ENCODE results near the gene LMOD1. TPM values are rescaled to one million over a fixed set of nuclear protein-coding genes. Genes with fewer than 3 reads are reported as not detected.
A peak's percentile ranks its signal among the peaks of the same experiment; 100 is the strongest.
"Not testable (repeated sequence)": the region's sequence is repeated elsewhere in the genome, so short reads cannot be mapped to it uniquely, and the experiment has no call there.

LMOD1 gene
- 0.47 TPM for total RNA-seq

DNA sequence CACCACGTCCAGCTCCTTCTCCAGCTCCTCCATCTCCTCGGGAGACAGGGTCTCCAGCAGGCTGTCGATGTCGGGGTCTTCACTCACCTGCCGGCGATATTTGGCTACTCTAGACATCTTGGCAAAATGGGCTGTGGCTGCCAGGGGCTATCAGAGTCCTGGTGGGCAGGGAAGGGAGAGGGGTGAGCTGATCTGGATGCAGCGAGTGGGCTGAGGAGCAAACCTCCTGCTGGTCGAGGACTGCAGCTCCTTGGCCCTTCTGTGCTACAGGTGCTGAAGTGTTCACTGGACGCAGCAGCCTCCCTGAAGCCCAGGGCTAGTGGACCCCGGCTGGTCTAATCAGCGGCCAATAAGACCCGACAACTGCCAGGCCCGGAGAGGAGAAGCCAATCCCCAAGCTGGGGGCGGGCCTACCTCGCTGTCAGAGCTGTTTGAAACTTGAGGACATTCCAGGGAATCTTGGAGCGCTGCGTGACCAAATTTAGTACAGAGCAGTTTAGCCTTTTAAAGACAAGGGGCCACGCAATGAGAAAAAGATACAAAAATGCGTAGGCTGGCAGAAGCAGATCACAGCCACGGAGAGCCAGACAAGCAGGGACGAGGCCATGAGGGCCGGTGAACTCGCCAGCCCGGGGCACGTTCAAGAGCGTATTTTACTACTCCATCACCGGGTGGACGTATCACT lies at the start of gene LMOD1:
Gene LMOD1, minus strand, starts transcription at position 325 of the 685 bp plus-strand sequence. Its CDS starts 208 bp downstream, at position 117.
- DNase-seq, result peak; percentile 60

DNA sequence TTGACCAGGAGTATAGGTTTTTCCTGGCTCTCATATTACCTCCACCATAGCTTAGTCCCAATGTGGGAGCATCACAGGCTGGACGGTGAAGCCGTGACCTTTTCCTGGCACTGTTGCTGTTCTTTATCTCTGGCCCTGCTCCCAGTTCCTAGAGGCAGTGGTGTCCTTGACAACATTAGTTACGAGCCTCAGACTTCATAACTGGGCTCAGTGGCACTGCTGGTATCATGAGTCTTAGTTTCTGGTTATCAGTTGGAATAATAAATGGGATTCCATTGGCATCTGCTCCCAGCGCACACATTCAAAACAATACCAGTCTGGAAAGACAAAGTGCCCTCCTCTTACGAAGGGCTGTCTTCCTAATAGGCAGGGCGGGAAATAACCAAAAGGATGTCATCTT lies 44.1 kb upstream of the LMOD1 start:
- no peak for DNase-seq

DNA sequence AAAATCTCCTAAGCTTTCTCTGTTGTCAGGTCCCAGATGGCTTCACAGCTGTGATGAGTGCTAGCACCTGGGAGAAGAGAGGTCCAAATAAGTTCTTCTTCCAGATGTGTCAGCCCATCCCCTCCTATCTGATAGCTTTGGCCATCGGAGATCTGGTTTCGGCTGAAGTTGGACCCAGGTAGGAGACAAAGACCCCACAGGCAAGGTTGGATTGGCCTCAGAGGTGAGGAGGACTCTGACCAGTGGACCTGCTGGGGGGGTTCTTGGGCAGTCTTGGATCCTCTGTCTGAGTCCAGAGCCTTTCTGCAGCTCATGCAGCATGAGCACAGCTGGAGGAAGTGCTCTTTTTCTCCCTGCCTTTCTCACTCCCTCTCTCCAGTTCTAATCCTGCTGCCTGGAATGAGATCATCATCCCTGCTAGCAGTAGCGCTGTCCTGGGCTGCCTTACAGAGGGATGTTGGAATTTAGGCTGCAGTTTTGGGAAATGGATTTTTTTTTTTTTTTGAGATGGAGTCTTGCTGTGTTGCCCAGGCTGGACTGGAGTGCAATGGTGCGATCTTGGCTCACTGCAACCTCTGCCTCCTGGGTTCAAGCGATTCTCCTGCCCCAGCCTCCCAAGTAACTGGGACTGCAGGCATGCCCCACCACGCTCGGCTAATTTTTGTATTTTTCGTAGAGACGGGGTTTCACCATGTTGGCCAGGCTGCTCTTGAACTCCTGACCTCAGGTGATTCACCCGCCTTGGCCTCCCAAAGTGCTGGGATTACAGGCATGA lies 43.2 kb upstream of the LMOD1 start:
- no peak for DNase-seq

DNA sequence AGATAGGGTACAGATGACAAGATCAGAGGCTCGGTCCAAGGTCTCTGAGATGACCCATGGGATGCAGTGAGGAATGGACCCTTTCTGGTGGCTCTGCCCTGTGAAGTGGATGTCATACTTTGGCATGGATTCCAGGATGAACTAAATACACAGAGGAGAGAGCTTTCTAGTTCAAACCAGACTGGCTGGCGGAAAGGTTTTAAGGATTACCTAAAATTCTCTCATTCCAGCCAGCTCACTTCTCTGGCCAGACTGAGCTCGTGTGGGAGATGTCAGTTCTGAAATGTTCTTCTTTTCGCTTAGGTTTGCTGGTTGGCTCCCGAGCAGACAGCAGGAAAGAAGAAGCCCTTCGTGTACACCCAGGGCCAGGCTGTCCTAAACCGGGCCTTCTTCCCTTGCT lies 42.3 kb upstream of the LMOD1 start:
- no peak for DNase-seq

DNA sequence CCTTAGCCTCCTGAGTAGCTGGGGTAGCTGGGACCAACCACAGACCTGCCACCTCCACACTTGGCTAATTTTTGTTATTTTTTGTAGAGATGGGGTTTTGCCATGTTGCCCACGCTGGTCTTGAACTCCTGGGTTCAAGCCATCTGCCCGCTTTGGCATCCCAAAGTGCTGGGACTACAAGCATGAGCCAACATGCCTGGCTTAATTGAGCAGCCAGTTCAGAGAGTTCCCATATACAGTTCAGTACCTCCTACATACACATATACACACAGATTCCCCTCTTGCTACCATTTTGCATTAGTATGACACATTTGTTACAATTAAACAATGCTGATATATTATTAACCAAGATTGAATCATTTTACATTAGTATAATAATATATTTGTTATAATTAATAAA lies 39.0 kb upstream of the LMOD1 start:
- no peak for DNase-seq

DNA sequence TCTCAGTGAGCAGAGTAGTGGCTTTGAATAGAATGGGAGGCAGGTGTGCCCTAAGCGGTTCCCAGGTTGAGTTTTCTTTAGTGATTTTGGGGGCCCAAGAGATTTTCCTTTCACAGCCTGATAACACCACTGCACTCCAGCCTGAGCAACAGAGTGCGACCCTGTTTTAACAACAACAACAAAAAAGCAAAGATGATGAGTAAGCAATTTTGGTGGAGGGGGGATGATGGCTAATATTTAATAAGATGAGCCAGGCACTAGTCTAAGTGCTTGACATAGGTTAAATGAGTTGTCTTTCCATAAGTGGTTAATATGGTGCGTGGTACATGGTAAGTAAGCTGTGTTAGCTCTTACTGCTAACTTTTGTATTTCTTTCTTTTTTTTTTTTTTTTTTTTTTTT lies 38.1 kb upstream of the LMOD1 start:
- no peak for DNase-seq

DNA sequence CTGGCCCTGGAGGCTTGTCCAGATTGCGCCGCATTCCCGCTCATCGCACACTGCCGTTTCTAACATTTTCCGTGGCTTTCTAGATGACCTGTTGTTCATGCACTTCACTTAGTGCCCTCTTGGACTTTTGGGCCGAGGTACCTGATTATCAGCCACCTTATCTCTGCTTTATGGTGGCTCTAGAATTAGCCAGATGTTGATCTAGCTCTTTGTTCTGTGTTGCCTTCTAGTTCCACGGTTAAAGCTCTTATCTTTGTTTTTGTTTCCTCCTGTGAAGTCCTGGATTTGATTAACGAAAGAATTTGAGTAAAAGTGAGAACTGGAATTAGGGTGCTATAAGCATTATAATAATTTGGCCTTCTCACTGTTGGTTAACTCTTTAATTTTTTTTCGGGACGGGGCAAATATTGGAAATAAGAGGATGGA lies 37.0 kb upstream of the LMOD1 start:
- no peak for DNase-seq

DNA sequence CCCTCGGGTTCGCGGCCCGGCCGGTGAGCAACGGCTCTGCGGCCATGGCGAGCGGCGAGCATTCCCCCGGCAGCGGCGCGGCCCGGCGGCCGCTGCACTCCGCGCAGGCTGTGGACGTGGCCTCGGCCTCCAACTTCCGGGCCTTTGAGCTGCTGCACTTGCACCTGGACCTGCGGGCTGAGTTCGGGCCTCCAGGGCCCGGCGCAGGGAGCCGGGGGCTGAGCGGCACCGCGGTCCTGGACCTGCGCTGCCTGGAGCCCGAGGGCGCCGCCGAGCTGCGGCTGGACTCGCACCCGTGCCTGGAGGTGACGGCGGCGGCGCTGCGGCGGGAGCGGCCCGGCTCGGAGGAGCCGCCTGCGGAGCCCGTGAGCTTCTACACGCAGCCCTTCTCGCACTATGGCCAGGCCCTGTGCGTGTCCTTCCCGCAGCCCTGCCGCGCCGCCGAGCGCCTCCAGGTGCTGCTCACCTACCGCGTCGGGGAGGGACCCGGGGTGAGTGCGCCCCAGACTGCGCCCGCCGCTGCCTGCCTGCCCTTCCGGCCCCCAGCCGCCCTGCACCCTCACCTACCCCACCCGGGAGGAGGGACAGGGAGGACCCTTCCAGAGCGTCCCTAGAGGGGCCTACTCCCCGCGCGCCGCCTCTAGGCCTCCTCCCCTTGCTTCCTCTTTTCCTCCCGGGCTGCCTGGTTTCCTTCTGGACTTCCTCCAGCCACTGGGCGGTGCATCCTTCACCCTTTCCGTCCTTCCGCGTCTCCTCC lies 36.5 kb upstream of the LMOD1 start, which contains the start of gene RNPEP:
Gene RNPEP, plus strand, starts transcription at position 26 of the 757 bp plus-strand sequence. Its CDS starts 19 bp downstream, at position 45.
- peak; percentile 46 for DNase-seq

DNA sequence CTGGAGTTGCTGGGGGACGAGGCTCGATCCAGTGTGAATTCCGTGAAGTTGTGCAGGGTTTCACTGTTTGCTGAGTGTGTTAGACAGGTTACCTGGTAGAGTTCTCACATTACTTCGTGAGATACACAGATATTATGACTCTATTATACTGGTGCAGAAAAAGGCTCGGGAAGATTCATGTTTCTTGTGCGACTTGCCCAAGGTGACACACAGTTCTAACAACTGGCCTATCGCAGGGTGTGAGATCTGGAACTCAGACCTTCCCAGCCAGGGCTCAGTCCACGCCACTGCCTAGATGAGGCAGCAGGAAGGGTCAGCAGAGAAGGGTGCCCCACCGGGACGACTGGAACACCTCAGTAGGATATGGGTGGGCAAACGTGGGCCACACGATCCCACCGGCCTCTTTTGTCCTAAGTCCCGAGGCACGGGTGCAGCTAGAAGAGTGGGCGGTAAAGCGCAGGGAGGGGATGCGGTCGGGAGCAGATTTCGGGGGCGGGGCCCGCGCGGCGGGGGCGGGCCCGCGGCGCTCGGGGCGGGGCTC lies 35.8 kb upstream of the LMOD1 start:
- DNase-seq, result peak; percentile 62

DNA sequence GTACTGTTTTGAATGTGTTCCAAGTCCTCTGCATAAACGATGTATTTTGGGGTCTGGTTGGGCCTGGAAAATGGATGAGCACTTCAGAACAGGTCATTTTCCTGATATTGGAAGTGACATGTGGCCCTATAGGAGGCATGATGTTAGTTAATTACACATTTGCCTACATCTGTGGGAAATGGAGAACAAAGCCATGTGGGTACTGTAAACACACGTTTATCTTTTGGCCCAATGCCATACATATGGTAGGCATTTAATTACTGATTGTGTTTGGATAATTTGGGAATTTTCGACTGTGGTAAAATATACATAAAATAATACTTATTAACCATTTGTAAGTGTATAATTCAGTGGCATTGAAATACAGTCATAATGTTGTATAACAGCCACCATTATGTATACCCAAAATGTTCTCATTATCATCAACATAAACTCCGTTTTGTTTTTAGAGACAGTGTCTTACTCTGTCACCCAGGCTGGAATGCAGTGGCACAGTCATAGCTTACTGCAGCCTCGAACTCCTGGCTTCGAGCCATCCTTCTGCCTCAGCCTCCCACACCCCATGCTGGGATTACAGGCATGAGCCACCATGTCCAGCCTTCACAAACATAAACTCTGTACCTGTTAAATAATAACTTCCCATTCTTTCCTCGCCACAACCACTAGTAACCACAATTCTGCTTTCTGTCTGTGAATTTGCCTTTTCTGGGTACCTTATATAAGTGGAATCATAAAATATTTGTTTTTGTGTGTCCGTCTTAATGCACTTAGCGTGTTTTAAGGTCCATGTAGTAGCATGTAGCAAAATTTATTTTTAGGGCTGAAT lies 24.2 kb upstream of the LMOD1 start:
- DNase-seq, result no peak

DNA sequence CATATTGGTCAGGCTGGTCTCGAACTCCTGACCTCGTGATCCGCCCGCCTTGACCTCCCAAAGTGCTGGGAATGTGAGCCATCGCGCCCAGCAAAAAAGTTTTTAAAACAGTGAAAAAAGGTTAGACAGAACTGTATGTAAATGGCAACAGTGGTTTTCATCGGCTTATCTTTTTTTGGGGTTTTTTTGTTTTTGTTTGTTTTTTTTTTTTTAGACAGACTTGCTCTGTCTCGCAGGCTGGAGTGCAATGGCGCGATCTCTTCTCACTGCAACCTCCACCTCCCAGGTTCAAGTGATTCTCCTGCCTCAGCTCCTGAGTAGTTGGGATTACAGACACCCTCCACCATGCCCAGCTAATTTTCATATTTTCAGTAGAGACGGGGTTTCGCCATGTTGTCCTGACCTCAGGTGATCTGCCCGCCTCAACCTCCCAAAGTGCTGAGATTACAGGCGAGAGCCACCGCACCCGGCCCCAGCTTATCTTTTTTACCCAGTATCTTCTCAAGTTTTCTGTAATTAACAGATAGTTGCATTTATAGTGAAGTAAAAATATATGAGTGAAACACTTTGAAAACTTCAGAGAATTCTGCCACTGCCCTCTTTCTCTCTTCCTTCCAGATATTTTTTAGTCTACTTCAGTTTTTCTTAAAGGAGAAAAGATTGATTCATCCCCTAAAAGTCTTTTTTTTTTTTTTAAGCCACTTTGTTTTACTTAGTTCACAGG lies 22.0 kb upstream of the LMOD1 start:
- DNase-seq, result no peak

DNA sequence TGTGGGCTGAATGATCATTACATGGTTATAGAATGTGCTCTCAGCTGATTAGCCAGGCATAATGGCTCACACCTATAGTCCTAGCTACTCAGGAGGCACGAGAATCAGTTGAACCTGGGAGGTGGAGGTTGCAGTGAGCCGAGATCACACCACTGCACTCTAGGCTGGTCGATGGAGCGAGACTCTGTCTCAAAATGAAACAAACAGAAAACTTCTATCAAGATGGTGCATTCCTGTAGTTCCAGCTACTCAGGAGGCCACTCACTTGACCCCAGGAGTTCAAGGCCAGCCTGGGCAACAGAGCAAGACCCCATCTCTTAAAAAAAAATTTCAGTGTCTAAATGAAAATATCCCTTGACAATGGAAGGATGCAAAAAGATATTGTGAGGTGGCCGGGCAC lies 19.8 kb upstream of the LMOD1 start:
- no peak for DNase-seq

DNA sequence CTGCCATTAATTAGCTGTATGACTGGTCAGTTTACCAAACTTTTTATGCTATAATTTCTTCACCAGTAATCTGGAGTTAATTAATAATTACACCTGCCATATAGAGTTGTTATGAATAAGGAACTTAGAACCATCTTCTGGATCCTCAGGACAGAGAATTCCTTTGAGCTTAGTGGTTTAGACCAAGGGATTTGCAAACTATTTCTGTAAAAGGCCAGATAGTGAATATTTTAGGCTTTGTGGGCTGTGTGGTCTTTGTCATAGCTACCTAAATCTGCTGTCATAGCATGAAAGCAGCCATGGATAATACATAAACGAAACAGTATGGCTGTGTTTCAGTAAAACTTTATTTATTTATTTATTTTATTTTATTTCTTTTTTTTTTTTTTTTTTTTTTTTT lies 17.9 kb upstream of the LMOD1 start:
- DNase-seq, result no peak

DNA sequence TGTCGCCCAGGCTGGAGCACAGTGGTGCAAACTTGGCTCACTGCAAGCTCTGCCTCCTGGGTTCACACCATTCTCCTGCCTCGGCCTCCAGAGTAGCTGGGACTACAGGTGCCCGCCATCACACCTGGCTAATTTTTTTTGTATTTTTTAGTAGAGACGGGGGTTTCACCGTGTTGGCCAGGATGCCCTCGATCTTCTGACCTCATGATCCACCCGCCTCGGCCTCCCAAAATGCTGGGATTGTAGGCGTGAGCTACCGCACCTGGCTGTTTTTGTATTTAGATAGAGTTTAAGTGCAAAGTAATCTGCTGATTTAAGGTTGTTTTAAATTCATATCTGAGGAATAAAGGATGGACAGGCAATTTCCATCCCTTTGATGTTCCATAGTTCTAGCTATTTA lies 16.0 kb upstream of the LMOD1 start:
- DNase-seq, result not testable (repeated sequence)

DNA sequence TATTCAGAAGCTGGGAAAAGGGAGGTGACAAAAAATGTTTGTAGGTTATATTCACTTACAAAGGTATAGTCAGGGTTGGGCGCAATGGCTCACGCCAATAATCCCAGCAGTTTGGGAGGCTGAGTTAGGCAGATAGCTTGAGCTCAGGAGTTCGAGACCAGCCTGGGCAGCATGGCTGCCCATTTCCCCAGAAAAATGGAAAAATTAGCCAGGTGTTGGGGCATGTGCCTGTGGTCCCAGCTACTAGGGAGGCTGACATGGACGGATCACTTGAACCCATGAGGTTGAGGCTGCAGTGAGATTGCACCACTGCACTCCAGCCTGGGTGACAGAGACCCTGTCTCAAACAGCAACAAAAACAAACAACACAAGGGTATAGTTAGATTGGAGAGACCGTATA lies 12.0 kb upstream of the LMOD1 start:
- DNase-seq, result no peak

DNA sequence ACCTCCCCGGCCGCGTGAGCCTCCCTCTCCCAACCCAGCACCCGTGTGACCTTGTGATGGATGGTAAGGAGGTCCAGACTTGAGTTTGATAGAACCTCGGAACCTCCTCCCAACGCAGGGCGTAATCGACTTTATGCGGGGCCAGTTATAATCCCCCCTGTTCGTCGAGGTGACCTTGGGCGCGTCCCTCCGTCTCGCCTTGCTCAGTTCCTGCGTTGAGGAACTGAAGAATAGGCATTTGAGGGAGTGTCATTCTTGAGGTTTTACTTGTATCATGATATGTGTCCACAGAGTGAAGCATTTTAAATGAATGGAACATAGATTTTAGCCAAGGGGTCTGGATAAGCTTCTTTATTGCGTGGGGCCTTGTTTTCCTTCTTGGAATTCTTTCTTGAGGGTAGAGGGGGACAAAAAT lies 9.4 kb upstream of the LMOD1 start:
- no peak for DNase-seq

DNA sequence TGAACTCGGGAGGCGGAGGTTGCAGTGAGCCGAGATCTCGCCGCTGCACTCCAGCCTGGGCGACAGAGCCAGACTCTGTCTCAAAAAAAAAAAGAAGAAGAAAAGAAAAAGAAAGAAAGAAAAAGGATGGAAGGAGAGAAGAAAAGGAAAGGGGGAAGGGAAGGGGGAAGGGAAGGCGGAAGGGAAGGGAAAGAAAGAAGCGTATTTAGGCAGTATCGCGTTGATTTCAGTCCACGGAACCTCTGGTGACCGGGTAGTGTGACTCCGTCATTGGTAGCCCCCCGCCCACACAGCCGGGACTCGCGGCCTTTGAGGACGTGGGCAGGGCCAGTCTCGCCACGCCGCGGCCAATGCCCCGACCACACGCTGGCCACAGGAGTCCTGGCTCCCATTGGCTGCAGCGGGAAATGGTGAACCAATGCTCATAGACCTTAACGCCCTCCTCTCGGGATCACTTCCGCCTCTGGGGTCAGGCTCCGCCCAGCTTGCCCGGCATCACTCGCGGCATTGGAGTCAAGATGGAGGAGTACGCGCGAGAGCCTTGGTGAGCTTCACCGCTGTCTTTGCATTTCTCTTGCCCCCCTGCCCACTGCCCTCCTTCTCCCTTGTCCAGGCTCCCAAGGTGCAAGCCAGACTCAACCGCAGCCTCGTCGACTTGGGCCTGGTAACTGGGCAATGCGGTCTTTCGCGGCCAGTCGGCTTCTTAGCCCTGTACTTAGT lies 8.8 kb upstream of the LMOD1 start, which contains the start of gene TIMM17A:
Gene TIMM17A, plus strand, starts transcription at position 495 of the 720 bp plus-strand sequence. Its CDS starts 24 bp downstream, at position 519.
- peak; percentile 96 for DNase-seq

DNA sequence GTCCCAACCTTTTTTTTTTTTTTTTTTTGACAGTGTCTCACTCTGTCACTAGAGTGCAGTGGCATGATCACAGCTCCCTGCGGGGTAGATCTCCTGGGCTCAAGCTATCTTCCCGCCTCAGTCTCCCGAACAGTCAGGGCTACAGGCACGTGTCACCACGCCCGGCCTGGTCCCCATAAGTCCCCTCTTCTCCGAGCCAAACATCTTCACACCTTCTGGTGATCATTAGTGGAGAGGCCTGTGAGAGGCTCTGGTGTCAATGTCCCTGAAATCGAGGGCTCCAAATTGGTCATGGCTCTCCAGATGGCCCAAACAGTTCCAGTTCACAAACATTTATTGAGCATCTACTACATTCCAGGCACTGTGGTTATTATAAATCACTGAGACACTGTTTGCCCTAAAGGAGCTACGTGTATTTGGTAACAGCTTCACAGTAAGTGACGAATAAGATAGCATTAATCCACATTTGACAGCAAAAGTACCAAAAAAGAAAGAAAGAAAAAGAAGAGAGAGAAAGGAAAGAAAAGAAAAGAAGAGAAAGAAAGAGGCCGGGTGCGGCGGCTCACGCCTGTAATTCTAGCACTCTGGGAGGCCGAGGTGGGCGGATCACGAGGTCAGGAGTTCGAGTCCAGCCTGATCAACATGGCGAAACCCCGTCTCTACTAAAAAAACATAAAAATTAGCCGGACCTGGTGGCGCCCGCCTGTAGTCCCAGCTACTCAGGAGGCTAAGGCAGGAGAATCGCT lies 8.1 kb upstream of the LMOD1 start:
- no peak for DNase-seq

DNA sequence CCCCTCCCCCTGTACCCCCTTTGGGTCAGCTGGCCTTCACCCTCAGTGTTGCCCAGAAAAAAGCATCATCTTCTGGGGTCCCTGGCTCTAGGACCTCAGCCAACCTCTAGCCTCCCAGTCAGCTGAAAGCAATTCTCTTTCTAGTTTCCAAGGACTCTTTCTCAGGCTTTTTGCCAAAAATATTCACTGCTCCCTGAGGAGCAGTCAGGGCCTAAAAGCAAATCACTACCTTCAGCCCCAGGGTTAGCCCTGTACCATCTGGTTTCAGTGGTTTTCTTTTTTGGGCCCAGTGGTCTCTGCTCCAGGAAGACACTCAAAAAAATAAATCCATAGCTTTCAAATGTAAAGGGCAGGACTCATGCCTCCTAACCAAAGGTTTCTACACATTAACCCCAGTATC lies 3.1 kb upstream of the LMOD1 start:
- DNase-seq, result no peak

DNA sequence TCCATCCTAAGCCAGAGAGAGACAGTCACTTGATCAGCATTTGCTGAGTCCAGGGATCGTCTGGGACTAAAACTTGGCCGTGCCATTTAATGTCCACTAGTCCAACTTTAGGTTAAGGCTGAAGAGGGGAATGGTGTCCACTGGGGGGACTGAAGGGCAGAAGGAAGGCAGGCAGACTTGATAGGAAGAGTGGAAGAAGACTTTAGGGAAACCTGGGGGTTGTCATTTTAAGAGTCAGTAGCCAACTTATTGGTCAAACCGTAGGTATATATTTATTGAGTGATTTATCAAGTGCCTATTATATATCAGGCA lies 1.3 kb upstream of the LMOD1 start:
- DNase-seq, result no peak
